Natural killer cell (primary cell): ENCODE measurements around the gene SBNO1. TPM values are rescaled to one million over a fixed set of nuclear protein-coding genes. Genes with fewer than 3 reads are reported as not detected.
"Not testable (repeated sequence)": the region's sequence is repeated elsewhere in the genome, so short reads cannot be mapped to it uniquely, and the experiment has no call there.

Experiments
- ATAC-seq, 3 donors: fragments of 150-1000 bp in 2 of 3; fragments of 200-7000 bp in 1 of 3; cut with Tn5 transposase; 1 replicate in 1 of 3; 2 replicates in 2 of 3; pipeline ENCODE4 v1.10.0; 2021; ENCODE audit warnings: mild to moderate bottlenecking in 2 of 3, moderate library complexity in 2 of 3
- DNase-seq, 2 donors: peaks; one replicate each; pipeline versions ENCODE4 v3.0.0 to v3.0.0-alpha.2; 2013 to 2021; ENCODE audit warnings: mixed read lengths in 1 of 2
- H3K27ac ChIP-seq: one replicate; pipeline ENCODE4 v1.5.1; 2013; ENCODE audit warnings: mild to moderate bottlenecking, low read length
- H3K27me3 ChIP-seq: one replicate; pipeline ENCODE4 v1.6.1; 2013; ENCODE audit warnings: low read length; ENCODE audit not compliant: control insufficient read depth, insufficient read depth
- H3K36me3 ChIP-seq: one replicate; pipeline ENCODE4 v1.6.1; 2013; ENCODE audit warnings: low read length; ENCODE audit not compliant: control insufficient read depth, insufficient read depth
- H3K4me1 ChIP-seq: one replicate; pipeline ENCODE4 v1.6.1; 2013; ENCODE audit warnings: low read length; ENCODE audit not compliant: control insufficient read depth, insufficient read depth
- H3K4me3 ChIP-seq: one replicate; pipeline ENCODE4 v1.5.1; 2013; ENCODE audit warnings: low read length
- H3K9me3 ChIP-seq: one replicate; pipeline ENCODE4 v1.6.1; 2013; ENCODE audit warnings: low read length; ENCODE audit not compliant: control insufficient read depth, insufficient read depth
- H3K27ac Mint-ChIP-seq, 2 donors: one replicate each; pipeline ENCODE4 v1.8.0; 2022; ENCODE audit warnings: mild to moderate bottlenecking in 2 of 2, mixed read lengths in 2 of 2, moderate library complexity in 1 of 2
- H3K27me3 Mint-ChIP-seq, 2 donors: one replicate each; pipeline ENCODE4 v1.8.0; 2022; ENCODE audit warnings: low read depth in 2 of 2, mixed read lengths in 2 of 2
- H3K36me3 Mint-ChIP-seq: one replicate; pipeline ENCODE4 v1.8.0; 2022; ENCODE audit warnings: mixed read lengths
- H3K4me1 Mint-ChIP-seq, 2 donors: one replicate each; pipeline ENCODE4 v1.8.0; 2022; ENCODE audit warnings: mixed read lengths in 2 of 2
- H3K4me3 Mint-ChIP-seq: one replicate; pipeline ENCODE4 v1.8.0; 2022; ENCODE audit warnings: mild to moderate bottlenecking, moderate library complexity, mixed read lengths
- H3K9me3 Mint-ChIP-seq, 2 donors: one replicate each; pipeline ENCODE4 v1.8.0; 2022; ENCODE audit warnings: mixed read lengths in 2 of 2
- CTCF ChIP-seq: fragments of 200-600 bp; IDR thresholded peaks from one replicate; pipeline ENCODE4 v1.8.0; 2022; ENCODE audit warnings: antibody characterized with exemption
- WGBS: methylation state at CpG from one replicate; pipeline ENCODE4 v1.1.7; 2013; ENCODE audit warnings: missing lambda C conversion rate; ENCODE audit not compliant: insufficient coverage; 5-methylcytosine and 5-hydroxymethylcytosine counted together
- intact Hi-C: fragments of 100-400 bp; cut with micrococcal nuclease; formaldehyde crosslinking; loops from one replicate; pipeline ENCODE4 v1.14.2; 2022
- total RNA-seq, 4 donors: library from RNA; stranded (reverse); fragments of 120-200 nt in 1 of 4; gene quantifications; one replicate each; pipeline versions ENCODE4 v1.2.3 to v1.2.4, GENCODE V29; 2013 to 2022

Gene SBNO1
- total RNA-seq, 3 donors from 2014 or later (not counting 1 experiment from before 2014, with no cell fraction given): 30.7 to 40.3 (median 34.3) TPM

GRCh38 chr12:123251403-123252076 is 113.1 kb downstream of the SBNO1 start:
- H3K27ac Mint-ChIP-seq: peak overlapping the region; percentile 23 to 68
- intact Hi-C loops: no loop called here
- H3K4me3 Mint-ChIP-seq: no peak overlapping the region
- no peak overlapping the region for H3K4me3 ChIP-seq
- peaks cover 24% of the 10 kb centered on the region for H3K36me3 ChIP-seq
- H3K27me3 ChIP-seq: no peaks in the 10 kb centered on the region
- no peak for DNase-seq
- TF ChIP-seq CTCF: no peak
- H3K4me1 Mint-ChIP-seq: peaks cover 35 to 45% of the 10 kb centered on the region in 2 donors
- no peaks in the 10 kb centered on the region for H3K27me3 Mint-ChIP-seq
- no peaks in the 10 kb centered on the region for H3K9me3 ChIP-seq
- no peak overlapping the region for H3K27ac ChIP-seq
- no peaks in the 10 kb centered on the region for H3K9me3 Mint-ChIP-seq
- no peak for ATAC-seq
- 96% methylated on average over 7 of the region's 8 CpGs for WGBS
- H3K36me3 Mint-ChIP-seq: peaks cover 2% of the 10 kb centered on the region
- peaks cover 10% of the 10 kb centered on the region for H3K4me1 ChIP-seq

GRCh38 chr12:123250471-123251383 is 113.9 kb downstream of the SBNO1 start:
- intact Hi-C loops: no loop called here
- TF ChIP-seq CTCF: no peak
- no peaks in the 10 kb centered on the region for H3K36me3 Mint-ChIP-seq
- no peak overlapping the region for H3K4me3 Mint-ChIP-seq
- no peaks in the 10 kb centered on the region for H3K27me3 Mint-ChIP-seq
- no peaks in the 10 kb centered on the region for H3K9me3 ChIP-seq
- ATAC-seq (no peak), DNase-seq (no peak)
- no peaks in the 10 kb centered on the region for H3K9me3 Mint-ChIP-seq
- 69% methylated on average over 13 of the region's 13 CpGs for WGBS
- H3K27ac ChIP-seq: no peak overlapping the region
- no peaks in the 10 kb centered on the region for H3K27me3 ChIP-seq
- H3K4me3 ChIP-seq: no peak overlapping the region
- H3K27ac Mint-ChIP-seq: peak overlapping the region; percentile 5 to 68
- peaks cover 17% of the 10 kb centered on the region for H3K36me3 ChIP-seq
- H3K4me1 ChIP-seq: peaks cover 10% of the 10 kb centered on the region
- H3K4me1 Mint-ChIP-seq: peaks cover 43 to 48% of the 10 kb centered on the region in 2 donors

GRCh38 chr12:123248996-123249741 is 115.5 kb downstream of the SBNO1 start:
- intact Hi-C loops, DNase-seq, H3K27ac ChIP-seq, ATAC-seq, H3K27me3 Mint-ChIP-seq, H3K27me3 ChIP-seq, H3K27ac Mint-ChIP-seq, H3K4me3 Mint-ChIP-seq, H3K9me3 Mint-ChIP-seq, H3K9me3 ChIP-seq, H3K36me3 ChIP-seq, H3K36me3 Mint-ChIP-seq, H3K4me3 ChIP-seq: not testable (repeated sequence)
- peaks cover 10% of the 10 kb centered on the region for H3K4me1 ChIP-seq
- peaks cover 49 to 54% of the 10 kb centered on the region in 2 donors for H3K4me1 Mint-ChIP-seq
- WGBS: 99% methylated on average over 26 of the region's 26 CpGs

GRCh38 chr12:123248129-123248528 is 116.5 kb downstream of the SBNO1 start:
- H3K27ac ChIP-seq, H3K27me3 ChIP-seq, ATAC-seq, DNase-seq, H3K4me3 Mint-ChIP-seq, intact Hi-C loops, H3K9me3 ChIP-seq, H3K4me3 ChIP-seq, H3K36me3 Mint-ChIP-seq, H3K27me3 Mint-ChIP-seq, H3K36me3 ChIP-seq, H3K9me3 Mint-ChIP-seq: not testable (repeated sequence)
- H3K4me1 Mint-ChIP-seq: peaks cover 49 to 54% of the 10 kb centered on the region in 2 donors
- H3K4me1 ChIP-seq: peaks cover 10% of the 10 kb centered on the region
- 90% methylated on average over 2 of the region's 2 CpGs for WGBS
- H3K27ac Mint-ChIP-seq: peak overlapping the region; percentile 2 to 29
